Measurements from ENCODE around the gene ZNF324.

The ZNF324 gene

GRCh38 chr19:58511353-58512208 lies 44.7 kb downstream of the ZNF324 start, which contains the start of gene SLC27A5:
SLC27A5 (minus strand) TSS chr19:58511992; CDS start chr19:58511955, 37 bp downstream.
- DNase-seq (ENCODE audit: extremely low read depth, low read depth) = no peak
- TF ChIP-seq CTCF (IDR thresholded peaks at IDR 0.05; ENCODE audit: low read depth, low read length) = no peak

DNA sequence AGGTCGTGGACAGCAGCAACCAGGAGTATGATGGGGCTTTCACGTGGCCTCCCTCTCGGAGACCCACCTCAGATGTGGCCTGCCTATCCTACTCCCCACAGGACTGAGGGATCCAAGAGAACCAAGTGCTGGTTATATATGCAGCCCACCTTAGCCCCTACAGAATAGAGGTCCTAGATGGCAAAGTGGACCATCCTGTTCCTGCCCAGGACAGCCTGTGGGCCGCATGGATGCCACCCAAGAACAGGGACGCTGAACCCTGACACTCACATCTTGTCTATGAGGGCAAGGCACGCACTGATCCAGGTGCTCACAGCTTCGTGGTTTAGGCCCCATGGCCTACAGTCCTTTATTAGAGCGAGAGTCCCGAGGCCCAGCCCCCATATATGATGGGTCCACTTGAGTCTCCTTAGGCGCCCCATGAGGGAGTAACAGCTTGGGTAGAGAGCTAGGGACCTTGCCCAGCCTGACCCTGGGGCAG lies 46.4 kb downstream of the ZNF324 start:
- no peak for TF ChIP-seq CTCF (IDR thresholded peaks at IDR 0.05; ENCODE audit: low read depth, low read length)

GRCh38 chr19:58513694-58514563 lies 47.0 kb downstream of the ZNF324 start:
- peak; percentile 63 for DNase-seq (ENCODE audit: extremely low read depth, low read depth)
- peak; percentile 47 for TF ChIP-seq CTCF (IDR thresholded peaks at IDR 0.05; ENCODE audit: low read depth, low read length)

More for the DNA sequence above, 46.4 kb downstream of the ZNF324 start:
- no peak for DNase-seq (ENCODE audit: extremely low read depth, low read depth)

DNA sequence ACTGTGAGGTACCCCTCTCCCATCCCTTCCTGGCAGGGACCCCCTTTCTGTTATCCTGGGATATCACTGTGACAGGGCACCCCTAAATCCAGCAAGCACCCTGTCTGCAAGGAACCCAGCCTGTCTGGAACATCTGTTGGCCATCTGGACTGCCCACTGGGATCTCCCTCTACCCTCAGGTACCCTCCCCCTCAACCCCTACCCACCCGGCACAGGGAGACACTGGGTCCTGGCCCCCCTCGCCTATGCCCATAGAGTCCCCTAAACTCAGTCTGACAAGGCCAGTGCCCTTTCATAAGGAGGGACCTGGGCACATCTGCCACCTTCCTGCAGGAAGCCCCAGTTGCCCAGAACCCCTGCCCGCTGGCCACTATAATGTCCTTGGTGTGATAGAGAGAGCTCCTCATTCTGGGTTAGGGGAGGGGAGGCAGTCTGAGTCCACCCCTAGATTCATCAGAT lies 47.7 kb downstream of the ZNF324 start:
- TF ChIP-seq CTCF (IDR thresholded peaks at IDR 0.05; ENCODE audit: low read depth, low read length) = no peak
- no peak for DNase-seq (ENCODE audit: extremely low read depth, low read depth)

GRCh38 chr19:58515259-58515658 lies 48.4 kb downstream of the ZNF324 start:
- no peak for DNase-seq (ENCODE audit: extremely low read depth, low read depth)
- TF ChIP-seq CTCF (IDR thresholded peaks at IDR 0.05; ENCODE audit: low read depth, low read length) = no peak

- no peak for DNase-seq (ENCODE audit: extremely low read depth, low read depth)
- TF ChIP-seq CTCF (IDR thresholded peaks at IDR 0.05; ENCODE audit: low read depth, low read length) = no peak
These were observed 49.5 kb downstream of the ZNF324 start for GRCh38 chr19:58516246-58516836.

Data from AG09319 (cell line).